Cardiac fibroblast (primary cell): ENCODE measurements around the gene SAMD8.

Experiments used
- DNase-seq, 2 donors: peaks; one replicate each; pipeline versions ENCODE4 v3.0.0 to v3.0.0-alpha.2; 2010; ENCODE audit warnings: low read depth in 2 of 2
- H3K4me3 ChIP-seq, 2 donors: replicated peaks in 1 of 2; 1 replicate in 1 of 2; 2 replicates in 1 of 2; pipeline ENCODE4 v1.5.1; 2011; ENCODE audit warnings: low read depth in 2 of 2, low read length in 2 of 2, mild to moderate bottlenecking in 2 of 2, moderate library complexity in 1 of 2
- TF ChIP-seq, protein P1 (sequence below): IDR thresholded peaks from one replicate; pipeline ENCODE4 v1.5.1; 2011; ENCODE audit warnings: low read depth, mild to moderate bottlenecking, low read length, inconsistent platforms

Gene SAMD8

DNA sequence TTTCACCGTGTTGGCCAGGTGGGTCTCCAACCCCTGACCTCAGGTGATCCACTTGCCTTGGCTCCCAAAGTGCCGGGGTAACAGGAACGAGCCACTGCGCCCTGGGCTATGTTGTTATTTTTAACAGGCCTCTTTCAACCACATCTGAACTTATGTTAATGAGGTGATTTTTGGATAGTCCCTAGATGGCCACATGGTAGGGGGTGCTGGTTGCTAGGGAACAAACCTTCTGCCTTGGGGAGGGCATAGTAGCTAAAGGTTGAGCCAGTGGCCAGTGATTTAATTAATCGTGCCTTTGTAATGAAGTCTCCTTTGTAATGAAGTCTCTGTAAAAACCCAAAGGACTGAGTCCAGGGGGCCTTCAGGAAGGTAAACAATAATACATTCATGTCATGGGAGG is 115.2 kb downstream of the SAMD8 start:
- no peak overlapping the region for H3K4me3 ChIP-seq
- DNase-seq = no peak
- TF ChIP-seq, protein P1, sequence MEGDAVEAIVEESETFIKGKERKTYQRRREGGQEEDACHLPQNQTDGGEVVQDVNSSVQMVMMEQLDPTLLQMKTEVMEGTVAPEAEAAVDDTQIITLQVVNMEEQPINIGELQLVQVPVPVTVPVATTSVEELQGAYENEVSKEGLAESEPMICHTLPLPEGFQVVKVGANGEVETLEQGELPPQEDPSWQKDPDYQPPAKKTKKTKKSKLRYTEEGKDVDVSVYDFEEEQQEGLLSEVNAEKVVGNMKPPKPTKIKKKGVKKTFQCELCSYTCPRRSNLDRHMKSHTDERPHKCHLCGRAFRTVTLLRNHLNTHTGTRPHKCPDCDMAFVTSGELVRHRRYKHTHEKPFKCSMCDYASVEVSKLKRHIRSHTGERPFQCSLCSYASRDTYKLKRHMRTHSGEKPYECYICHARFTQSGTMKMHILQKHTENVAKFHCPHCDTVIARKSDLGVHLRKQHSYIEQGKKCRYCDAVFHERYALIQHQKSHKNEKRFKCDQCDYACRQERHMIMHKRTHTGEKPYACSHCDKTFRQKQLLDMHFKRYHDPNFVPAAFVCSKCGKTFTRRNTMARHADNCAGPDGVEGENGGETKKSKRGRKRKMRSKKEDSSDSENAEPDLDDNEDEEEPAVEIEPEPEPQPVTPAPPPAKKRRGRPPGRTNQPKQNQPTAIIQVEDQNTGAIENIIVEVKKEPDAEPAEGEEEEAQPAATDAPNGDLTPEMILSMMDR = no peak

DNA sequence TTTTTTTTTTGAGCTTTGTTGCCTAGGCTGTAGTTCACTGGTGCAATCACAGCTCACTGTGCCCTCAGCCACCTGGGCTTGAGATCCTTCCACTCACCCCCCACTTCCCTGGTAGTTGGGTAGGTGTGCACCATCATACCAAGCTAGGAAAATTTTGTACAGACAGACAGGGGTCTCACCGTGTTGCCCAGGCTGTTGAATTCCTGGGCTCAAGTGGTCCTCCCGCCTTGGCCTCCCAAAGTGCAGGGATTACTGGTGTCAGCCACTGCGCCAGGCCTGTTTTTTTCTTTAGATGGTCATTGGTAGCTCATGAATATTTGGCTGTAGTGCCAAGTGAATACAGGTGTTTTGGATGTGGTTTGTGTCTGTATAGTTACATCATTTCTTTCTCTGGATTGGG is 116.8 kb downstream of the SAMD8 start:
- DNase-seq = no peak
- H3K4me3 ChIP-seq = no peak overlapping the region
- TF ChIP-seq, protein P1 = no peak

DNA sequence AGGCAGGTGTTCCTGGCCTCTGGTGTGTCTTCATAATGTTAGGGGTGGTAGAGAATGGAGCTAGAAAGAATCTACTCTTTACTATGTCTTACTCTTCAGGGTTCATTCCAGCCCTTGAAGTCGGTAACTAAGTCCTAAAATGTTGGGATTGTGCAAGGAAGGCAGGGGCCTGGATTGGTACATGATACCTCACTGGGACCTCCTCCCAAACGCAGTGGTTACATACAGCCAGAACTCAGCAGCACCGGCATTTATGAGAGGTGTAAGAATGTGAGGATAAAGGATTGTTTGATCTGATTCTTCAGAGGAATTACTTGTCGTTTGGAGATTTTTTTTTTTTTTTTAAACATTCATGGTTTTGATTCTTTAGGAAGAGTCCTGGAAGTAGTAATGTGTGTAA is 117.4 kb downstream of the SAMD8 start:
- no peak for DNase-seq
- H3K4me3 ChIP-seq = no peak overlapping the region
- TF ChIP-seq, protein P1 = no peak

DNA sequence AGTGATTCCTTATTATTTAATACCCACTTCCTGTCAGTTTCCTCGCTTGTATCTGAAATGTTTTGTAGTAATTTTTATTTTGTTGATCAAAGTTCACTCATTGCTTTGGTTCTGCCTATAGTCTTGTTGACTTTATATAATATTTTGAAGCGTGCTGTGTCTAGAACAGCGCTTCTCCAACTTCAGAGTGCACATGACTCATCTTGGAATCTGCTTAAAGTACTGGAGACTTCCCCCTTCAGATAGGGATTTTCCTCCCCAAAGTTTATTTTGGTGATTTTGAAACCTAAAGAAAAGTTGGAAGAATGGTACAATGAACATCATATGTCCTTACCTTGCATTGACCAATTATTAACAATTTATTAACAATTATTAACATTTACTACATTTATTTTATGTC is 118.5 kb downstream of the SAMD8 start:
- TF ChIP-seq, protein P1 = no peak
- DNase-seq = peak; percentile 52 to 60
- H3K4me3 ChIP-seq = no peak overlapping the region

DNA sequence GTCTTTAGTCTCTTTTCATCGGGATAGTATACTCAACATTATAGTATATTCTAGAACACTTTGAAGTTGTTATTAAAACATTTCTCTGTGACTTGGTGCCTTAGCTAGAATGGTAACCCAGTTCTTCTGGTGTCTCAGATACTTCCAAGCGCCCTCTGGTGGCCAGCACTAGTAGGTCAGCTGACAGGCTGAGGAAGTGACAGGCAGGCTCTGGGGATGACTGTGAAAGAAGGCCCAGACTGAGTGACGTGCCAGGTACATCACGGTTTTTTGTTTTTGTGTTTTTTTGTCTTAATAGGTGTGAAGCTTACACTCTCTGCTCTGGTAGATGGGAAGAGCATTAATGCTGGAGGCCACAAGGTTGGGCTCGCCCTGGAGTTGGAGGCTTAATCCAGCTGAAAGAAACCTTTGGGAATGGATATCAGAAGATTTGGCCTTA is 119.2 kb downstream of the SAMD8 start:
- DNase-seq = peak; percentile 90 to 91
- no peak overlapping the region for H3K4me3 ChIP-seq
- TF ChIP-seq, protein P1 = peak; percentile 92
